BE2C (cell line): ENCODE results near the gene DNM2.

ENCODE experiments used
- DNase-seq: peaks from one replicate; pipeline ENCODE4 v3.0.0-alpha.2; 2020
- H3K27me3 ChIP-seq: fragments of 250-450 bp; sonication (Bioruptor Pico); 2 replicates; pipeline ENCODE4 v1.5.1; 2020; ENCODE audit warnings: mild to moderate bottlenecking
- H3K36me3 ChIP-seq: fragments of 250-450 bp; sonication (Bioruptor Pico); 2 replicates; pipeline ENCODE4 v1.5.1; 2020; ENCODE audit warnings: mild to moderate bottlenecking
- H3K4me1 ChIP-seq: fragments of 250-450 bp; sonication (Bioruptor Pico); 2 replicates; pipeline ENCODE4 v1.5.1; 2020
- H3K4me3 ChIP-seq: 2 replicates; pipeline ENCODE4 v1.5.1; 2011; ENCODE audit warnings: low read depth, low read length
- H3K9me3 ChIP-seq: fragments of 250-450 bp; sonication (Bioruptor Pico); 2 replicates; pipeline ENCODE4 v1.5.1; 2020
- CTCF ChIP-seq: IDR thresholded peaks from 2 replicates; pipeline ENCODE4 v1.5.1; 2012; ENCODE audit warnings: mild to moderate bottlenecking, low read depth, low read length

Gene DNM2

DNA sequence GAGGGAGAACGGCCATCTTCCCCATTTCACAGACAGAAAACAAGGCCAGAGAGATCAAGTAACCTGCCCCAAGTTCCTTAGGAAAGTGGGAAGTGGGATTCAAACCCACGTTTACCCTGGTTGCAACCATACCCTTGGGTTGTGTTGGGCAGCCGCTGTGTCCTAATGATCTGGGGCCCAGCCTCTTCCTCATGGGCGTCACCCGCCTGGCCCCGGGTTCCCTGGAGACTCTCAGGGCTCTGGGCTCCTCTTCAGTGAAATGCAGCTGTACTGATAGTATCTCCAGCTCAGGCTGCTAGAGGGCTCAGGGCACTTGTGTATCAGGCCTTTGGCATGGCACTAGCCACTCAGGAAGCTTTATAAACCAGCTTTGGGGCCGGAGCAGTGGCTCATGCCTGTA is 108.4 kb downstream of the DNM2 start:
- Histone ChIP-seq H3K4me3 (no peak overlapping the region), H3K36me3 (peaks cover 52% of the 10 kb centered on the region), H3K27me3 (no peaks in the 10 kb centered on the region), H3K9me3 (no peaks in the 10 kb centered on the region), H3K4me1 (peaks cover 8% of the 10 kb centered on the region)
- no peak for TF ChIP-seq CTCF
- peak; percentile 88 for DNase-seq

GRCh38 chr19:10826846-10827245 is 109.0 kb downstream of the DNM2 start:
- peaks cover 48% of the 10 kb centered on the region for H3K36me3 ChIP-seq

DNA sequence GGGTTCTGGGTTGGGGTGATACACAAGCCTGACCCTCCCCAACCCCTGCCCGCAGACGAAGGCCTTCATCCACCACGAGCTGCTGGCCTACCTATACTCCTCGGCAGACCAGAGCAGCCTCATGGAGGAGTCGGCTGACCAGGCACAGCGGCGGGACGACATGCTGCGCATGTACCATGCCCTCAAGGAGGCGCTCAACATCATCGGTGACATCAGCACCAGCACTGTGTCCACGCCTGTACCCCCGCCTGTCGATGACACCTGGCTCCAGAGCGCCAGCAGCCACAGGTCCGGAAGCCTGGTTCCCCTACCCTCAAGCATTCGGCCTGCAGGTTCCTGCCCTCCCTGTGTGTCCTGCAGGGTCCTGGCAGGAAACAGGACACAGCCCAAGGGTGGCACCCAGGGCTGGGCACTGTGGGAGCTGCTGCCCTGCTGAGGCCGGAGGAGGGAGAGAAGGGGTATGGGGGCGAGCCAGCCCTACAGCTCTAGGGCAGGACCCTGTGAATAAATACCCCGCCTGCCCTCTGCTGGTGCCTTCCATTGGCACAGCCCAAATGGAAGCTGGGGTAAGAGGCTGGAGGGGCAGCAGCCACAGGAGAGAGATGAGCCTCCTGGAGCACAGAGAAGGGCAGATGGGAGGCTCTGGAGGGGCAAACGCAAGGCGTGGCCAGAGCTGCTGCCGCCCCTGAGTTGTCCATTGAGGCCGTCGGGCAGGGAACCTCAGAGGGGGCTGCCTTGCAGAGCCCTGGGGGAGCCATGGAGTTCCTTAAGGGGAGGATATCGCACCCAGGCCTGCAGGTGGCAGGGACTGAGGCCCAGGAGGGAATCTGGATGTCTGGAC is 111.3 kb downstream of the DNM2 start:
- peaks cover 8% of the 10 kb centered on the region for H3K4me1 ChIP-seq
- H3K36me3 ChIP-seq, result peaks cover 56% of the 10 kb centered on the region
- TF ChIP-seq CTCF, result no peak; the same call in 1 of the 2 replicates
- H3K9me3 ChIP-seq, result no peaks in the 10 kb centered on the region
- no peaks in the 10 kb centered on the region for H3K27me3 ChIP-seq
- no peak for DNase-seq
- no peak overlapping the region for H3K4me3 ChIP-seq

More at GRCh38 chr19:10826846-10827245, 109.0 kb downstream of the DNM2 start:
- Histone ChIP-seq H3K27me3 (no peaks in the 10 kb centered on the region), H3K4me3 (no peak overlapping the region), H3K4me1 (peaks cover 8% of the 10 kb centered on the region), H3K9me3 (no peaks in the 10 kb centered on the region)
- TF ChIP-seq CTCF, result no peak
- no peak for DNase-seq

- no peak for TF ChIP-seq CTCF
- Histone ChIP-seq H3K4me1 (peaks cover 8% of the 10 kb centered on the region), H3K27me3 (no peaks in the 10 kb centered on the region), H3K36me3 (peaks cover 56% of the 10 kb centered on the region), H3K9me3 (no peaks in the 10 kb centered on the region), H3K4me3 (no peak overlapping the region)
- DNase-seq, result no peak
Observed at GRCh38 chr19:10829967-10830366, 112.1 kb downstream of the DNM2 start.

DNA sequence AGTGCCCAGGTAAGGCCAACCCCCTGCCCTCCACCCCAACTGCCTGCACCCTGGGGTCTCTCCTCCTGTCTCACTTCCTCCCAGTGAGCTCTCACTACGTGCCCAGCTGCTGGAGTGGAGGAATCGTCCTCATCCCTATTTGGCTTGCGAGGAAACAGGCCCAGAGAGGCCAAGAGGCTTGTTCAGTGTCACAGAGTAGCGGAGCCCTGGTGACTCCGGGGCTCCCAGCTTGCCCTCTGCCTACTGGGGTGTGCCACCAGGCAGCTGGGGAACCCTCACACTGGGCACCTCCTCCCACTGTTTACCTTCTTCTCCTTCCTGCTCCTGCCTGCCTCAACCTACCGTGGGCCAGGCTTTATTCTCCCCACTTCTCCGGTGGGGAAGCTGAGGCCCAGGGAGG is 112.5 kb downstream of the DNM2 start:
- DNase-seq, result no peak
- Histone ChIP-seq H3K9me3 (no peaks in the 10 kb centered on the region), H3K27me3 (no peaks in the 10 kb centered on the region), H3K4me1 (peaks cover 11% of the 10 kb centered on the region), H3K36me3 (peaks cover 56% of the 10 kb centered on the region), H3K4me3 (no peak overlapping the region)
- TF ChIP-seq CTCF, result no peak
